ENCODE results near the gene TIMP1.

TIMP1 gene

DNA sequence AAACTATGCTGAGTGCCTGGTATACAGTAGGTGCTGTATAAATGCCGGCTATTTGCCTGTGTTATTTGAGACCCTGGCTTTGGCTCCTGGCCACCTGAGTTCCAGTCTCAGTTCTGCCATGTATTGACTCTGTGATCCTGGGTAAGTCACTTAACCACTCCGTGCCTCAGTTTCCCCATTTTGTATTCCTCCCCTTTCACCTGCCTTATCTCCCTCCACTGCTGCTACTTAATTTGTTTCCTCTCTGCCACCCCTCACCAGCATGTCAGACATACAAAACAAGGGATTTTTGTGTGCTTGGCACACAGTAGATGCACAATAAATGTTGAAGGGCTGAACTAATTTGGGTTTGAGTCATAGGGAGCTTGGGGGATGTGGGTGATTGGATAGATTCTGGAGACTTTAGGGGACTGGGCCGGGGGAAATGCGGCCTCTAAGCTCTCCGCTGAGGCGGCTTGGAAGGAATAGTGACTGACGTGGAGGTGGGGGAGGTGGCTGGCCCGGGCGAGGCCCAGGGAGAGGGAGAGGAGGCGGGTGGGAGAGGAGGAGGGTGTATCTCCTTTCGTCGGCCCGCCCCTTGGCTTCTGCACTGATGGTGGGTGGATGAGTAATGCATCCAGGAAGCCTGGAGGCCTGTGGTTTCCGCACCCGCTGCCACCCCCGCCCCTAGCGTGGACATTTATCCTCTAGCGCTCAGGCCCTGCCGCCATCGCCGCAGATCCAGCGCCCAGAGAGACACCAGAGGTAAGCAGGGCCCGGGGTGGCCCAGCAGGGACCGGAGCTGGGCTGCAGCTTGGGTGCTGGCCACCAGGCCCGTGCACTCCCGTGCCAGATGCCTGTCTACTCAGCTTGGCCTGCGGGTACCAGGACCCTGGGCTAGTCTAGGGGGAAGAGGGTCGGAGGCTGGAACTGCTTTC is at the start of gene TIMP1:
TIMP1 (plus strand) TSS at position 706 of the 917 bp plus-strand sequence. CDS start 980 bp downstream, outside the sequence.
- no peak for DNase-seq

DNA sequence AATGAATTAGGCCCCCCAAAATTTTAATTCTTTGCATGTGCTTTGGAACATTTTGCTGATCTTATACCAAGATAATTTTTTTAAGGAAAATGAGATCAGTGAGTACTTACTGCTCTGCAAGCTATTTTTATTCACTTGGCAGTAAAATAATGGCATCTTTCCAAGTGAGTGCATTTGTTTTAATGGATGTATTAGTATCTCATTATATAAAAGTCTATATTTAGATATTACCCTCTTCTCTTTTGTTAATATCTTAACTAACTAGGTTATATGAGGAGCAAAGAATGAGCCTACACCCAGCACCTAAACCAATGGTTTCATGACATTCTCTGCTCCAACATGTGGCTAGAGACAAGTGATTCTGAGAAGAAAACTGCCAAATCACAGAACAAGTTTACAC is 42.4 kb upstream of the TIMP1 start:
- DNase-seq: no peak

DNA sequence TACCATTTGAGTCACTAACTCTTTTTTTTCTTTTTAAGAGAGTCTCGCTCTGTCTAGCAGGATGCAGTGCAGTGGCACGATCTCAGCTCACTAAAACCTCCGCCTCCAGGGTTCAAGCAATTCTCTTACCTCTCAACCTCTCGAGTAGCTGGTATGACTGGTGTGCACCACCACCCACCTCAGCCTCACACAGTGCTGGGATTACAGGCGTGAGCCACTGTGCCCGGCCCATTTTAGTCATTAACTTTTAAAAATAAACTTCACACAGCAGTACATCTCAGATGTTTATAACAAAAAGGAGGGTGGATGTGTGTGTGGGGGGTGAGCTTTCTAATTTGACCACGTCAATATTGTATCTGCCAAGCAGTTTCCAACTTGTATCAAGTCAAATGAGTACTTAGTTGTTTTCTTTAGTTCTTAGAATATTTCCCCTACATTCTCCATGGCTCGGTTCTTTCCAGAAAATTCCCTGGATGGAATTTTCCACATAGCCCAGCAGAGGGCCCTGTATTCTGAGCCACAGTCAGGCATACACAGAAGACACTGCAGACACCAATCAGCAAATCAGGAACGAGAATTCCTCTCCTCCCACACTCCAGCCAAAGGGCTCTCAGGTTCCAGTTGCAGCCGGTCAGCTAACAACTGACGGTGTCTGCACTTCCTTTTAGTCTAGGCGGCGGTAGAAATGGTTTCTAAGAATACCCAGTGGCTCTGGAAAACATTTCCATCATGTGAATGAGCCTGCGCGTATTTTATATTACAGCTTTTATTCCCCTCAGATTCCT is 41.3 kb upstream of the TIMP1 start:
- DNase-seq: peak; percentile 61

DNA sequence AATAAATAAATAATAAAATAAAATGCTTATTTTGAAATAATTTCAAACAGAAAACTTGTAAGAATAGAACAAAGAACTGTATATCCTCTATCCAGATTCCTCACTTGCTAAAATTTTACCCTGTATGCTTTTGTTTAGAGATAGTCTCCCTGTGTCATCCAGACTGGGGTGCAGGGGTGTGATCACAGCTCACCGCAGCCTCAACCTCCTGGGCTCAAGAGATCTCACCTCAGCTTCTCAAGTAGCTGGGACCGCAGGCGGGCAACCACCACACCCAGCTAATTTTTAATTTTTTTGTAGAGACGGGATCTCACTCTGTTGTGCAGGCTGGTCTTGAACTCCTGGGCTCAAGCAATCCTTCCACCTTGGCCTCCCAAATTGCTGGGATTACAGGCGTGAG is 38.7 kb upstream of the TIMP1 start:
- DNase-seq: no peak

DNA sequence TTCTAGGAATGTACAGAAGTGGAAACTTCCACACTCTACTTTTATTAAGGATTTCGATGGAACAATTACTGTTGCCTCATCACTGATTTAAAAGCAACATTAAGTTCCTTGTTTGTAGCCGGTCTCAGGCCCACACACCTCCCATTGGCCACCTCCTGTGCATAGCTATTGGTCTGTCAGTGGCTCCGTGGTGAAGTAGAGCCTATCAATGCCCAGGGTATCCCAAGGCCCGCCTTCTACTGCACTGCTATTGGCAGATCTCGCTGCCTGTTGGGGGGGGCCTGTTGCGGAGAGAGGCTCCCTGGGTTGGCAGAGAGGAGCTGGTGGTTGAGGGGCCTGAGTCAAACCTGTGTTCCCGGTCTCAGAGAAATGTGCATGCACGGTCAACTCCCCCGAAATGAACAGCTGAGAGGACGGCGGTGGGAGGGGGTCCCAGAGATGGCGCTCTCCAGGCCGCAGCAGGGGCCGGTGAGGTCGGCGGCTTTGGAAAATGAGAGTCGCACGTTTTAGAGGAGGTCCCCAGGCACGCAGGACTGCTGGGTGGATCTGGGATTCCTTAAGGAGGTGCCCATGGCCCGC is 26.1 kb upstream of the TIMP1 start:
- peak; percentile 66 for DNase-seq

DNA sequence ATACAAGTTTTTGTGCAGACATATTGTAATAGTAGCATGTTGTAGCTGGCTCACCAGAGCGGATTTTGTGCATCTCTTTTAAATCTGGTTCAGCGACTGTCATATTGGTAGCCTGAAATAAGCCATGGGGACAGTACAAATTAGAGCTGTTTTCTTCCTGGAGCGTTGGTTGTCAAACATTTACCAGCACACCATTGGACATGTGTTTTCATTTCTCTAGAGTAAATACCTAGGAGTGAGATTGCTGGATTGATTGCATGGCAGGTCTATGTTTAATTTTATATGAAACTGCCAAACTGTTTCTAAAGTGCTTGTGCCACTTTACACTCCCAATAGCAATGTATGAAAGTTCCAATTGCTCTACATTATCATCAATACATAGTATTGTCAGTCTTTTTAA is 23.8 kb upstream of the TIMP1 start:
- DNase-seq: no peak

DNA sequence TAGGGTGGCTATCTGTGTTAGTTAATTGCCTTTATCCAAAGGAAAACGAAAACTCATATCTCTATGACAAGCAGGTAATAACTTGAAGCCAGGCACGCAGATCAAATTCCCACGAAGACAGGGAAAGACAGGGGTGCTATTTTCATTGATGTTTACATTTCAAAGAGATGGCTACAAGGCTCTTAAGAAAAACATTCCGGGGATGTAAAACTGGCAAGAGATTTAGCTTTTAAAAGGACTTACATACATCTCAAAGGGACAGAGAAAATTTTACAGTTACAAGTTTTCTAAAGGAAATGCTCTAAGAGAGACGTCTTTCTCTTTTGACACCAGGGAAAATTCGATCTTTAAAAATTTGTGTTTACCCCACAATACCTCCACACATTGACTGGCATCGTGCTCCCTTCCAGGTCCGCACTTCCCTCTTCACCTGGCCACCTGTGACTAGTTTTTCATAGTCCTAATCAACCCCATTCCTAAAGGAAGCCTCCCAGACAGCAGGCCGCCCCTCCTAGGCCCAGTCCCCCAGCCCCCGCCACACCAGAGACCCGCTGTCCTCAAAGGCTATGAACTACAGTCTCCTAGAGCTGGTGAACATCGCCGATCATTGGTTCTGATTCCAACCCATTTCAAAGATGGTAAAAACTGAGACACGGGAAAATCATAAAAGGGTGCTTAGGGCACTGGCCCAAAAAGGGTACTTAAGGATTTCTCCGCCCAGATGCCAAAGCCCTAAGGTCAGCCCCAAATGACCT is 21.9 kb upstream of the TIMP1 start:
- DNase-seq: no peak

DNA sequence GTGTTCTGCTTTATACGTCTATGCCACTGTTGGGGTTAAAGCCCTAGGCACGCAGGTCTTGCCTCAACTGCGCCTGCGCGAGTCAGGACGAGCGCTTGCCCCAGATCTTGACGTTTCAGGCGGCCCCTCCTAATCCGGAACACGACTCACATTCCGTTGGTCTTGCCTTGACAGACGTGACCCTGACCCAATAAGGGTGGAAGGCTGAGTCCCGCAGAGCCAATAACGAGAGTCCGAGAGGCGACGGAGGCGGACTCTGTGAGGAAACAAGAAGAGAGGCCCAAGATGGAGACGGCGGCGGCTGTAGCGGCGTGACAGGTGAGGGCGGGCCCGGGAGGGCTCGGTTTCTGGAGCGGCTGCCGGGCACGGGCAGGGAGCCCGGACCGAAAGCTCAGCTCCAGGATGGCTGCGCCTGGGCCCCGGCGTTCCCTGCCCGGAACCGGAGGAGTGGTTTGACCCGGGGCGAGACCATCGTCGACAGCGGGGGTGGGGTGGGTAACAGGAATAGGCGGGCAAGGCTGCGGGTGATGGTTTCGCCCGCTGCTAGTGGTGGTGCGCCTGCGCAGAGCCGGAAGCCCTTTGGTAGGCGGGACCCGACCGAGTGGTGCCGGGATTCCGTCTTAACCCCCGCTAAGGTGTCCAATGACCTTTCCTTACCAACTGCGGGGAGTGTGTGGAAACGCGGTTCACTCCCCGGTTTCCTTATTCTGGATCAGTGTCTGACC is 21.1 kb upstream of the TIMP1 start, which contains the start of gene ARAF:
ARAF (plus strand) TSS at position 272 of the 725 bp plus-strand sequence. CDS start 1,763 bp downstream, outside the sequence.
- DNase-seq: peak; percentile 91

DNA sequence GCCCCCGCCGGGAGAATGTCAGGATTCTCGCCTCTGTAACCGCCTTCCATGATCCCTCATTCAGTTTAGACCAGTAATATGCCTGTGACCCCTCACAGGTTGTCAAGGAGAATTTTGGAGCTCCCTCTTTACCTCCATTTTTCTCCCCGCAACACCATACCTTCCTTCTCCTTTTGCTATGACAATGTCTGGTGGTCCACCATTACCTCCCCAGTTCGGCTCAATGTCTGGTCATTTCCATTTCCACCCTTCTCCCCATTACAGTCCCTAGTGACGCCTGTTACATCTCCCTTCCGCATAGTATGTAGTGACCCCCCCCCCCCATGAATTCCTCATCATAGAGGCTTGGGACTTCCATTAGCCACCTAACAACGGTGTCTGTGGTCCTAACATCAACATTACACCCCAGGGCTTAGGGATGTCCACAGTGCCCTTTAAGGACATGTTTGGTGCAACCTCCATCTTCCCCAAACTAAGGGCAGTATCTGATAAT is 20.5 kb upstream of the TIMP1 start:
- no peak for DNase-seq

DNA sequence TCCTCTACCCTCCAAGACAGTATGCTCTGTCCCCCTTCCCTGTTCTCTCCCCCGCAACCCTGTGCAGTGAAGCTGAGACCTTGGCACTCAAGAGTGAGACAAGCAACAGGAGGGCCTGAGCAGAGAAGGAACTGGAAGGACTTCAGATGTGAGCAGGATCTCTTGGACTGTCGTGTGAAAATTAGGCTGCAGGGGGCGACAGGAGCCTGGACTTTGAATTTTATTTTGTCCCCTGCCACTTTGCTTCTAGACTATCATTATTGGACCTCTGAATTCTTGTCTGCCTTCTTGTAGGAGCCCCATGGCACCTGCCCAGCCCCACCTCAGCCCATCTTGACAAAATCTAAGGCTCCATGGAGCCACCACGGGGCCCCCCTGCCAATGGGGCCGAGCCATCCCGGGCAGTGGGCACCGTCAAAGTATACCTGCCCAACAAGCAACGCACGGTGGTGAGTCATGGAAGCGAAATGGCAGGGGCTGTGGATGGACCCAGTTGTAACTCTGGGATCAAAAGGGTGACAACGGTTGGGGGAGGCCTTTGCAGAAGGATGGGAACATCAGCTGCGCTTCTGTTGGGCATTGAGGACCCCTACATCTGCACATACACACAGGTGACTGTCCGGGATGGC is 19.5 kb upstream of the TIMP1 start:
- no peak for DNase-seq

DNA sequence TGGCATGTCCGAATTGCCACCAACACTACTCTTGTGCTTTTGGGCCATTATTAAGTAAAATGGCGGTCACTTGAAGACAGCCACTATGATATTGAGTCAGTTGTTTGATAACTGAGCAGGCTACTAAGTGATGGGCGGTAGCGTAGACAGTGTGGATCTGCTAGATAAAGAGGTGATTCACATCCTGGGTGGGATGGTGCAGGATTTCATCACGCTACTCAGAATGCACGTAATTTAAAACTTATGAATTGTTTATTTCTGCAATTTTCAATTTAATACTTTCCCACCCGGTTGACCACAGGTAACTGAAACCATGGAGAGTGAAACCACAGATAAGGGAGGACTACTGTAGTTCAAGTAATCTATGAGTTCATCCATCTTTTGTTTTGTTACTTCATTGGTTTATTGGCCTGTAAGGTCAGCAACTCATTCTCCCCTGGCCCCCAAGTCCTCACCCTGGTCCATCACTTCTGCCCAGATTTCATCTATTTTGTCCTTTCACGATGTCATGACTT is 18.4 kb upstream of the TIMP1 start:
- DNase-seq: no peak

DNA sequence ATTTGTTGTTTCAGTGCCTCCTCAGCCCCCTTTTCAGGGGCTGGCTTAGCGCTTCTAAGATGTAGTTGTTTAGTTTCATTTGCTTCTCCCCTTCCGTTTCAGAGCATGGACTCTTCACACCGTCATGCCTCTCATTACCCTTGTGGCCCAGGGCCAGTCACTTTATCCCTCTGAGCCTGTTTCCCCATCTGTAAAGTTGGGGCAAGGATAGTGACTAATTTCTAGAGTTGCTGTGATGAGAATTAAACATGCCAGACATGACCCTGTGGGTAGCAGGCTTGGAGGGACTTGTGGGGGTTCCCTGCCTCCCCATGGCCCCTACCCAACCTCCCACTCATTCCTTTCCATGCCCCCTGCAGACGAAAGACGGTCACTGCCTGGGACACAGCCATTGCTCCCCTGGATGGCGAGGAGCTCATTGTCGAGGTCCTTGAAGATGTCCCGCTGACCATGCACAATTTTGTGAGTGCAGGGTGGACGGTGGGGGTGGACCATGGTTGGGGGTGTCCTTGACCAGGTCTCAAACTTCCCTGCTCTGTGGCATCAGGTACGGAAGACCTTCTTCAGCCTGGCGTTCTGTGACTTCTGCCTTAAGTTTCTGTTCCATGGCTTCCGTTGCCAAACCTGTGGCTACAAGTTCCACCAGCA is 17.7 kb upstream of the TIMP1 start:
- no peak for DNase-seq

DNA sequence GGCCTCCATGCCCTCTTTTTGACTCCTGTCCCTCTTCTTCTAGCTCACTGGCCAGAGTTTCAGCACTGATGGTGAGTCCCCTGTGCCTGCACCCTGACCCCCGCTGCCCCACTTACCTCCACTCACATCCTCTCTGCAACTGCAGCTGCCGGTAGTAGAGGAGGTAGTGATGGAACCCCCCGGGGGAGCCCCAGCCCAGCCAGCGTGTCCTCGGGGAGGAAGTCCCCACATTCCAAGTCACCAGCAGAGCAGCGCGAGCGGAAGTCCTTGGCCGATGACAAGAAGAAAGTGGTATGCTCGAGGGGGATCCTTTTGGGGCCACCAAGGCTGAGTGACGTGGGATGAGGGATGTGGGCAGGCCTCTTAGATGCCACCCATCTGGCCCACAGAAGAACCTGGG is 15.4 kb upstream of the TIMP1 start:
- no peak for DNase-seq

DNA sequence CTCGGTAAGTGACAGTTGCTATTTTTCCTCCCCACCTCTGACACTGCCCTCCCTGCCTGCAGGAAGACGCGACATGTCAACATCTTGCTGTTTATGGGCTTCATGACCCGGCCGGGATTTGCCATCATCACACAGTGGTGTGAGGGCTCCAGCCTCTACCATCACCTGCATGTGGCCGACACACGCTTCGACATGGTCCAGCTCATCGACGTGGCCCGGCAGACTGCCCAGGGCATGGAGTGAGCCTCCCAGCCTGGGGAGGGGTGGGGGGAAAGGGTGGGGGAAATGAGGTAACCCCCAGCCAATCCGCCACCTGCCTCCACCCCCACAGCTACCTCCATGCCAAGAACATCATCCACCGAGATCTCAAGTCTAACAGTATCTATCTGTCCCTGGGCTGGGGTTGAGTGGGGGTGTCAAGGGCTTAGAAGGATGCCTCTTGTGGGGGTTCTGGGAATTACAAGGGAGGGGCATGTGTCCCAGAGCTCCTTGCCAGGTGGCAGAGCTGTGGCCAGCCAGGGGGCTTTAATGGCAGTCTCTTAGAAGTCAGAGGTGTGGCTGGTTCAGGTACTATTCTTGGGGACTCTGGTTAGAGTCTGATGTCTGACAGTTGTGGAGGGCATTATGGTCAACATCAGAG is 13.5 kb upstream of the TIMP1 start:
- no peak for DNase-seq

DNA sequence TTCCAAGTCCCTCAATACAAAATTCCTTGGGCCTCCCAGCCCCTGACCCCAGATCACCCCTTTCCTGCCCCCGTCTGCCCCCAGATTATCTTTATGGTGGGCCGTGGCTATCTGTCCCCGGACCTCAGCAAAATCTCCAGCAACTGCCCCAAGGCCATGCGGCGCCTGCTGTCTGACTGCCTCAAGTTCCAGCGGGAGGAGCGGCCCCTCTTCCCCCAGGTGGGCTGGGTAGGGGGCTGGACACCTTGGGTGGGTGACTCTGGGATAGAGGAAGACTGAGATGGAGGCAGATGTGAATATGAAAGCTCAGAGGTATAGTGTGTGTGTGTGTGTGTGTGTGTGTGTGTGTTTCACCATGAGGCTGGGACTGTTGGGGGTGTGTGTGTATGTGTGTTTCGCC is 11.4 kb upstream of the TIMP1 start:
- DNase-seq: no peak

DNA sequence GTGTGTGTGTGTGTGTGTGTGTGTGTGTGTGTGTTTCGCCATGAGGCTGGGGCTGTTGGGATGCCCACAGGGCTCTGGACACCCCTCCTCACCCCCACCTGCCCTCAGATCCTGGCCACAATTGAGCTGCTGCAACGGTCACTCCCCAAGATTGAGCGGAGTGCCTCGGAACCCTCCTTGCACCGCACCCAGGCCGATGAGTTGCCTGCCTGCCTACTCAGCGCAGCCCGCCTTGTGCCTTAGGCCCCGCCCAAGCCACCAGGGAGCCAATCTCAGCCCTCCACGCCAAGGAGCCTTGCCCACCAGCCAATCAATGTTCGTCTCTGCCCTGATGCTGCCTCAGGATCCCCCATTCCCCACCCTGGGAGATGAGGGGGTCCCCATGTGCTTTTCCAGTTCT is 11.0 kb upstream of the TIMP1 start:
- no peak for DNase-seq

DNA sequence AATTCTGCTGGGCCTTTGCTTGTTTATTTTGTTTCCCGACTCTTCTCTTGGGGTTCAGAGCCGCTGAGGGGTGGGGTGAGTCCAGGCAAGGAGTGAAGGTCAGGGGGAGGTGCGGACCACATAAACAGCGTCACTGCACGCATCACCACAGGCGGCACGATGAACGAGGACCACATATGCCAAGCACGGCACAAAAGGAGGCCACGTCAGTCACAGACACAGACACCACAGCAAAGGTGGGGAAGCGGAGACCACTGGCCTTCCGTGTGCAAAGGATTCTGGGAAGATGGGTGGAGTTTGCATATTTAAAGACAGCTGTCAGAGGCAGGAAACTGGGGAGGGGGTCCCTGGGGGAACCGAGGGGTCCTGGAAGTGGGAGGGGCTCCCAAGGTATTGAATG is 10.3 kb upstream of the TIMP1 start:
- no peak for DNase-seq

DNA sequence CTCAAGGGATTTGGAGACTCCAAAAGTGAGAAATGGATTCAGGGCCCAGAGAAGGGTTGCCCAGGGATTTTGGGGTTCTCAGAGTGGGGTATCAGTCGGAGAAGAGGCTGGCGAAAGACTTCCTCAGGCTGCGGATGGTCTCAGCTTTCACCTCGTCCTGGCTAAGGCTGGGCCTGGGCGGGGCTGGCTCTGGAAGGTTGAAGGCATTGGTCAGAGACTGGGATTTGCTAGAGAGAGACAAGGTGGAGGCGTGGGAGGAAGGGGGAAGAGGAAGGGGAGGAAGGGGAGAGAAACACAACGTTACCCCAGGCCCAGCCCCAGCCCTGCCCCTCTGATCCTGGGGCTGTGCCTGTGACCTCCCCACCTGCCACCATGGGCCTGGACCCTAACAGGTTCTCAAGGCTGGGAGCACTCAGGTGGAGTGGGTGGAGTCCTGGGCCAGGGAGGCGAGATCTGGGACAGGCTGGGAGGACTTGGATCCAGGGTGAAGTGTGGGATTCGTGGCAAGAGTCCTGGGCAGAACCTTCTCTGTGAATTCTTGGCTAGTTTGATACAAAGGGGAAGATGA is 9.4 kb upstream of the TIMP1 start:
- no peak for DNase-seq

DNA sequence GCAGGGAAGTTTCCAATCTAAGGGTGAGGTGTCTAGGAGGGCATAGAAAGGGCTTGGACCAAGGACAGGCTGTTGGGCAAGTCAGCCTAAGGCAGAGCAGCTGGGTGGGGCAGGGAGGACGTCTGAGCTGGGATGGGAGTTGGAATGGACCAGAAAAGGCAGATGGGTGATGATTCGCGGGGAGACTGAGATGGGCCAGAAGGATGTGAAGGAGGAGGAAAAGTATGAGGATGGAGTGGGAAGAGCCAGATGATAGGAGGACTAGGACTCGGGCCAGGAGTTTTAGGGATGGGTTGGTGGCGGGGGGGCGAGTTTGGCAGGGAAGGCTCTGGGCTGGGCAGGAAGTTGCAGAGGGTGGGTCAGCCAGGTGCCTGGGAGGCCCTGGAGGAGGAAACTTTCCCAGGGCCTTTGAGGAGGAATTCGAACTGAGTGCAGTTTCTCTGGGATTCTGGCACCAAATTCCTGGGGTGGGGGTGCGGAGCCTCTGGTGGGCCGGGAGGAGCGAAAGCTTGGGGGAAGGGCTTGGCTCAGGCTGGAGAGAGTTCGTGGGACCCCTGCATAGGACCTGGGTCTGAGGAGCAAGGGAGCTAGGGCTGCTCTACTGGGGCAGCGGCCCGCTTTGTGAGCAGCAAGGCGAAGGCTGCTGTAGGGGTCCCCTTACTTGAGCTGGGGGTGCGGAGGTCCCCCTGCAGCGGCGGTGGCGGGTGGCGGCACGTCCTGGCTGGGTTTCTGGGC is 8.7 kb upstream of the TIMP1 start:
- DNase-seq: no peak
